Aorta (tissue), 5 donors: ENCODE results near the gene RIPOR3. TPM values are rescaled to one million over a fixed set of nuclear protein-coding genes. Genes with fewer than 3 reads are reported as not detected.
A peak's percentile ranks its signal among the peaks of the same experiment; 100 is the strongest.

Source experiments
- ATAC-seq: fragments of 200-7000 bp; cut with Tn5 transposase; one replicate; pipeline ENCODE4 v1.9.1; 2022; ENCODE audit warnings: moderate library complexity; ENCODE audit not compliant: low FRiP score
- DNase-seq, 2 donors: peaks; one replicate each; pipeline ENCODE4 v3.0.0-alpha.2; 2020
- H3K27ac ChIP-seq, 2 donors: one replicate each; pipeline ENCODE4 v1.5.1; 2013; ENCODE audit warnings: low read length in 2 of 2, mild to moderate bottlenecking in 2 of 2, moderate library complexity in 2 of 2, control low read depth in 1 of 2, inconsistent platforms in 1 of 2, low read depth in 1 of 2
- H3K27me3 ChIP-seq, 2 donors: one replicate each; pipeline ENCODE4 v1.6.1; 2013; ENCODE audit warnings: control low read depth in 1 of 2, low read length in 1 of 2, mild to moderate bottlenecking in 1 of 2, moderate library complexity in 1 of 2; ENCODE audit not compliant: insufficient read depth in 2 of 2, control insufficient read depth in 1 of 2
- H3K36me3 ChIP-seq, 2 donors: one replicate each; pipeline ENCODE4 v1.6.1; 2013; ENCODE audit warnings: control low read depth in 1 of 2, low read length in 1 of 2, mild to moderate bottlenecking in 1 of 2; ENCODE audit not compliant: insufficient read depth in 2 of 2, control insufficient read depth in 1 of 2
- H3K4me1 ChIP-seq, 2 donors: one replicate each; pipeline ENCODE4 v1.6.1; 2013; ENCODE audit warnings: low read length in 2 of 2, control low read depth in 1 of 2, mild to moderate bottlenecking in 1 of 2, moderate library complexity in 1 of 2; ENCODE audit not compliant: insufficient read depth in 2 of 2, control insufficient read depth in 1 of 2
- H3K4me3 ChIP-seq, 2 donors: one replicate each; pipeline ENCODE4 v1.5.1; 2013; ENCODE audit warnings: low read length in 2 of 2, control low read depth in 1 of 2, mild to moderate bottlenecking in 1 of 2
- H3K9me3 ChIP-seq: one replicate; pipeline ENCODE4 v1.6.1; 2013; ENCODE audit warnings: mild to moderate bottlenecking, low read length; ENCODE audit not compliant: control insufficient read depth
- WGBS, 2 donors: extraction: QIAGEN DNeasy Blood & Tissue Kit; methylation state at CpG; one replicate each; pipeline ENCODE4 v1.1.7; 2013; 5-methylcytosine and 5-hydroxymethylcytosine counted together
- intact Hi-C, 2 donors: fragments of 100-400 bp; cut with DNase I; formaldehyde crosslinking; loops; one replicate each; pipeline versions ENCODE4 v1.14.2 to v1.15.0; 2022
- polyA plus RNA-seq, 2 donors: library from polyadenylated mRNA; stranded (reverse); fragments of 200-250 nt; gene quantifications; one replicate each; pipeline ENCODE4 v1.2.3, GENCODE V29; 2013
- total RNA-seq, 2 donors: library from RNA; stranded (reverse); fragmentation: NEBNext Ultra II Directional; extraction: Animal tissue kit (Norgen Biotek cat#: 25700); gene quantifications; one replicate each; pipeline ENCODE4 v1.2.1, GENCODE V29; 2021
- donor health status: healthy with polysubstance abuse.
- donor health status: Bipolar disorder and iron deficiency.
- donor health status: DM: no; HTN: no; CAD: no.
- donor health status: DM: no; HTN: no; CAD: no.
- donor health status: DM: yes; HTN: yes; CAD: no.

Gene RIPOR3
- total and polyA plus RNA-seq, 4 donors: 0.23 to 8.0 (median 2.3) TPM

- Histone ChIP-seq H3K4me3 (no peak overlapping the region), H3K9me3 (no peaks in the 10 kb centered on the region), H3K4me1 (no peaks in the 10 kb centered on the region), H3K27ac (no peak overlapping the region), H3K36me3 (peaks cover 0 to 10% of the 10 kb centered on the region in 2 donors), H3K27me3 (no peaks in the 10 kb centered on the region)
- ATAC-seq (no peak), DNase-seq (peak in 1 of 2 donors; percentile 6)
- intact Hi-C loops: loop anchor here in 1 of 2 donors (5.0 kb wide), 2 partner anchors 102 to 397 kb away; no protein-coding TSS in a partner anchor
- WGBS, 2 donors: 89 to 98% methylated on average over 2 of the region's 2 CpGs
These were observed 106.7 kb downstream of the RIPOR3 start for GRCh38 chr20:50584687-50585086.

GRCh38 chr20:50583442-50584150, 107.7 kb downstream of the RIPOR3 start:
- Histone ChIP-seq H3K4me1 (no peaks in the 10 kb centered on the region), H3K27me3 (no peaks in the 10 kb centered on the region), H3K9me3 (no peaks in the 10 kb centered on the region), H3K4me3 (no peak overlapping the region), H3K36me3 (peaks cover 5 to 10% of the 10 kb centered on the region in 2 donors), H3K27ac (no peak overlapping the region)
- WGBS, 2 donors: 90 to 92% methylated on average over 15 of the region's 15 CpGs
- intact Hi-C loops: loop anchor here in 1 of 2 donors (5.0 kb wide), 2 partner anchors 101 to 396 kb away; no protein-coding TSS in a partner anchor
- peak; percentile 41 to 43 for DNase-seq
- ATAC-seq: no peak

GRCh38 chr20:50582591-50583234, 108.6 kb downstream of the RIPOR3 start:
- Histone ChIP-seq H3K4me3 (no peak overlapping the region), H3K27me3 (no peaks in the 10 kb centered on the region), H3K4me1 (no peaks in the 10 kb centered on the region), H3K9me3 (no peaks in the 10 kb centered on the region), H3K27ac (no peak overlapping the region), H3K36me3 (peaks cover 5 to 10% of the 10 kb centered on the region in 2 donors)
- 91% methylated on average over 26 of the region's 26 CpGs for WGBS, 2 donors
- peak; percentile 48 to 65 for DNase-seq
- no peak for ATAC-seq
- intact Hi-C loops: loop anchor here in 1 of 2 donors (5.0 kb wide), 2 partner anchors 100 to 395 kb away; no protein-coding TSS in a partner anchor

- H3K9me3 ChIP-seq: no peaks in the 10 kb centered on the region
- H3K4me3 ChIP-seq: no peak overlapping the region
- 58 to 59% methylated on average over 6 of the region's 6 CpGs for WGBS, 2 donors
- DNase-seq (peak; percentile 26 to 31), ATAC-seq (no peak)
- no peaks in the 10 kb centered on the region for H3K4me1 ChIP-seq
- no peak overlapping the region for H3K27ac ChIP-seq
- intact Hi-C loops: loop anchor here in 1 of 2 donors (5.0 kb wide), 2 partner anchors 100 to 395 kb away; no protein-coding TSS in a partner anchor
- no peaks in the 10 kb centered on the region for H3K27me3 ChIP-seq
- peaks cover 5 to 10% of the 10 kb centered on the region in 2 donors for H3K36me3 ChIP-seq
These were observed 109.2 kb downstream of the RIPOR3 start for GRCh38 chr20:50582092-50582491.

- peaks cover 5 to 7% of the 10 kb centered on the region in 2 donors for H3K36me3 ChIP-seq
- WGBS, 2 donors: 65 to 73% methylated on average over 21 of the region's 21 CpGs
- peak in 1 of 2 donors; percentile 64 for DNase-seq
- no peak overlapping the region for H3K4me3 ChIP-seq
- H3K27ac ChIP-seq: no peak overlapping the region
- intact Hi-C loops: loop anchor here (2.0 to 5.0 kb wide), 3 partner anchors 76 to 394 kb away; no protein-coding TSS in a partner anchor
- no peaks in the 10 kb centered on the region for H3K4me1 ChIP-seq
- no peak for ATAC-seq
- no peaks in the 10 kb centered on the region for H3K9me3 ChIP-seq
- no peaks in the 10 kb centered on the region for H3K27me3 ChIP-seq
These were observed 110.3 kb downstream of the RIPOR3 start for GRCh38 chr20:50580842-50581544.

GRCh38 chr20:50580016-50580747, 111.2 kb downstream of the RIPOR3 start:
- Histone ChIP-seq H3K36me3 (peaks cover 5 to 7% of the 10 kb centered on the region in 2 donors), H3K4me3 (no peak overlapping the region), H3K27me3 (no peaks in the 10 kb centered on the region), H3K9me3 (no peaks in the 10 kb centered on the region), H3K27ac (no peak overlapping the region), H3K4me1 (no peaks in the 10 kb centered on the region)
- intact Hi-C loops: loop anchor here (2.0 to 5.0 kb wide), 3 partner anchors 75 to 393 kb away; no protein-coding TSS in a partner anchor
- ATAC-seq: peak; percentile 82
- WGBS, 2 donors: 44 to 50% methylated on average over 17 of the region's 17 CpGs
- peak; percentile 72 to 88 for DNase-seq

GRCh38 chr20:50579511-50579910, 111.8 kb downstream of the RIPOR3 start:
- ATAC-seq: no peak
- no peaks in the 10 kb centered on the region for H3K27me3 ChIP-seq
- peaks cover 5 to 7% of the 10 kb centered on the region in 2 donors for H3K36me3 ChIP-seq
- H3K27ac ChIP-seq: no peak overlapping the region
- intact Hi-C loops: loop anchor here (5.0 kb wide), 2 partner anchors 67 to 97 kb away; partner anchors contain the start of gene PTPN1 (in 1 of the 2)
- WGBS, 2 donors: 79 to 85% methylated on average over 10 of the region's 10 CpGs
- H3K4me1 ChIP-seq: no peaks in the 10 kb centered on the region
- peak in 1 of 2 donors; percentile 57 for DNase-seq
- H3K9me3 ChIP-seq: no peaks in the 10 kb centered on the region
- no peak overlapping the region for H3K4me3 ChIP-seq

DNA sequence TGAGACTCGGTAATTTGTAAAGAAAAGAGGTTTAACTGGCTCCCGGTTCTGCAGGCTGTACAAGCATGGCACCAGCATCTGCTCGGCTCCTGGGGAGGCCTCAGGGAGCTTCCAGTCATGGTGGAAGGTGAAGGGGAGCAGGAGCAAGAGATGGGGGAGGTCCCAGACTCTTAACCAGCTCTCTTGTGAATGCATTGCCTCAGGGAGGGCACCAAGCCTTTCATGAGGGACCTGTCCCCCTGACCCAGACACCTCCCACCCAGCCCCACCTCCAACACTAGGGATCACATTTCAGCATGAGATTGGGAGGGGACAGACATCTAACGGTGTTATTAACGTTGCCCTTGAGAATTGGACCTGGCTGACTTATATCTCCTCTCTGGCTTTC, 112.6 kb downstream of the RIPOR3 start:
- Histone ChIP-seq H3K27ac (no peak overlapping the region), H3K4me1 (no peaks in the 10 kb centered on the region), H3K4me3 (no peak overlapping the region), H3K9me3 (no peaks in the 10 kb centered on the region), H3K36me3 (peaks cover 5 to 7% of the 10 kb centered on the region in 2 donors), H3K27me3 (no peaks in the 10 kb centered on the region)
- DNase-seq (peak in 1 of 2 donors; percentile 64), ATAC-seq (no peak)
- 74 to 78% methylated on average over 5 of the region's 5 CpGs for WGBS, 2 donors
- intact Hi-C loops: loop anchor here (5.0 kb wide), 2 partner anchors 66 to 96 kb away; partner anchors contain the start of gene PTPN1 (in 1 of the 2)
